ENCODE data around the gene DHX30. TPM values are rescaled to one million over a fixed set of nuclear protein-coding genes. Genes with fewer than 3 reads are reported as not detected.
A peak's percentile ranks its signal among the peaks of the same experiment; 100 is the strongest.

DHX30 gene
- total and polyA plus RNA-seq, 7 donors: 13.2 to 57.6 (median 43.8) TPM

GRCh38 chr3:47896736-47897135 is 93.8 kb downstream of the DHX30 start:
- TF ChIP-seq EP300 (IDR thresholded peaks at IDR 0.05) (no peak), POLR2A (IDR thresholded peaks at IDR 0.05) (no peak), CTCF (IDR thresholded peaks at IDR 0.05) (no peak), POLR2AphosphoS5 (IDR thresholded peaks at IDR 0.05) (no peak)
- H3K9me3 ChIP-seq: no peaks in the 10 kb centered on the region
- no peak for DNase-seq
- H3K27me3 ChIP-seq: no peaks in the 10 kb centered on the region
- intact Hi-C loops (cut with DNase I): loop anchor here (5.0 kb wide), 1 partner anchor 41 kb away; no protein-coding TSS in a partner anchor
- H3K27ac ChIP-seq: no peak overlapping the region
- H3K4me1 ChIP-seq: peaks cover 0 to 31% (median 18%) of the 10 kb centered on the region in 4 donors
- WGBS, 2 donors: 90 to 97% methylated on average over 3 of the region's 3 CpGs
- H3K4me3 ChIP-seq: no peak overlapping the region
- H3K36me3 ChIP-seq: peaks cover 0 to 28% (median 1%) of the 10 kb centered on the region in 4 donors

- intact Hi-C loops (cut with DNase I): loop anchor here (5.0 kb wide), 1 partner anchor 39 kb away; no protein-coding TSS in a partner anchor
- no peak for DNase-seq
- Histone ChIP-seq H3K36me3 (peaks cover 0 to 26% (median 1%) of the 10 kb centered on the region in 4 donors), H3K27ac (no peak overlapping the region), H3K9me3 (no peaks in the 10 kb centered on the region), H3K4me1 (peaks cover 0 to 33% (median 20%) of the 10 kb centered on the region in 4 donors), H3K4me3 (no peak overlapping the region), H3K27me3 (no peaks in the 10 kb centered on the region)
- TF ChIP-seq CTCF (IDR thresholded peaks at IDR 0.05): no peak
- TF ChIP-seq POLR2AphosphoS5 (IDR thresholded peaks at IDR 0.05): no peak
- no peak for TF ChIP-seq POLR2A (IDR thresholded peaks at IDR 0.05)
- no peak for TF ChIP-seq EP300 (IDR thresholded peaks at IDR 0.05)
- WGBS, 2 donors: 85 to 89% methylated on average over 3 of the region's 3 CpGs
Observed at GRCh38 chr3:47897954-47898353, 95.0 kb downstream of the DHX30 start.

- no peak for DNase-seq
- peaks cover 0 to 21% (median 1%) of the 10 kb centered on the region in 4 donors for H3K36me3 ChIP-seq
- 93 to 99% methylated on average over 3 of the region's 3 CpGs for WGBS, 2 donors
- H3K4me1 ChIP-seq: peaks cover 0 to 33% (median 20%) of the 10 kb centered on the region in 4 donors
- intact Hi-C loops (cut with DNase I): loop anchor here (5.0 kb wide), 2 partner anchors 38 to 78 kb away; no protein-coding TSS in a partner anchor
- TF ChIP-seq EP300 (IDR thresholded peaks at IDR 0.05): no peak
- no peak for TF ChIP-seq CTCF (IDR thresholded peaks at IDR 0.05)
- TF ChIP-seq POLR2A (IDR thresholded peaks at IDR 0.05): no peak
- TF ChIP-seq POLR2AphosphoS5 (IDR thresholded peaks at IDR 0.05): no peak
- H3K4me3 ChIP-seq: no peak overlapping the region
- peak overlapping the region in 1 of 4 donors; percentile 26 for H3K27ac ChIP-seq
- no peaks in the 10 kb centered on the region for H3K27me3 ChIP-seq
- H3K9me3 ChIP-seq: no peaks in the 10 kb centered on the region
Observed at GRCh38 chr3:47899495-47900108, 96.7 kb downstream of the DHX30 start.

Small RNA genes lying within 50 kb of the gene (small RNA-seq; reads per million reads assigned to genes)
- gene MIR1226 (0 to 0.32 (median 0) reads per million in 3 donors), gene RF02271 (0 reads per million in 3 donors)

Other genes with a start within 250 kb of the DHX30 start
- 1 to 10 TPM in 3 of 4 donors, under 1 TPM in 1; 0.99 to 2.3 (median 1.5) TPM for gene CSPG5, start 224.3 kb upstream of the DHX30 start, total RNA-seq
- 1 to 10 TPM in 1 of 3 donors, not detected in 2; 1.0 TPM for gene CSPG5, start 224.3 kb upstream of the DHX30 start, polyA plus RNA-seq
- 10 to 100 TPM; 43.9 to 57.3 (median 47.0) TPM for gene SMARCC1, start 21.2 kb upstream of the DHX30 start, total RNA-seq
- gene SMARCC1, start 21.2 kb upstream of the DHX30 start, polyA plus RNA-seq: 10 to 100 TPM; 11.1 to 26.6 (median 14.4) TPM
- gene MAP4, start 213.3 kb downstream of the DHX30 start, total RNA-seq: 100 to 1,000 TPM; 138 to 266 (median 201) TPM
- gene MAP4, start 213.3 kb downstream of the DHX30 start, polyA plus RNA-seq: 10 to 100 TPM; 41.2 to 90.0 (median 55.3) TPM